NT2/D1 (cell line): ENCODE measurements around the gene GFRA4.

Experiments
- DNase-seq: peaks from one replicate; pipeline ENCODE4 v3.0.0-alpha.2; 2011; ENCODE audit warnings: low read depth, low spot score
- H3K27me3 ChIP-seq: 2 replicates; pipeline ENCODE4 v1.6.0; 2011; ENCODE audit warnings: mild to moderate bottlenecking; ENCODE audit not compliant: insufficient read length, insufficient read depth
- H3K36me3 ChIP-seq: 2 replicates; pipeline ENCODE4 v1.6.1; 2011; ENCODE audit warnings: mild to moderate bottlenecking, low read length, mixed read lengths; ENCODE audit not compliant: insufficient read depth, insufficient read length
- H3K4me1 ChIP-seq: 2 replicates; pipeline ENCODE4 v1.5.1; 2011; ENCODE audit not compliant: insufficient read depth, insufficient read length
- H3K4me3 ChIP-seq: 2 replicates; pipeline ENCODE4 v1.5.1; 2011; ENCODE audit warnings: low read depth; ENCODE audit not compliant: insufficient read length
- H3K9ac ChIP-seq: 2 replicates; pipeline ENCODE4 v1.6.0; 2011; ENCODE audit warnings: low read depth; ENCODE audit not compliant: insufficient read length
- H3K9me3 ChIP-seq: 2 replicates; pipeline ENCODE4 v1.5.1; 2011; ENCODE audit warnings: mild to moderate bottlenecking, low read length; ENCODE audit not compliant: insufficient read depth
- SUZ12 ChIP-seq: IDR thresholded peaks from 2 replicates; pipeline ENCODE4 v1.6.1; 2011; ENCODE audit not compliant: insufficient read length, insufficient read depth; ENCODE audit errors: extremely low read depth
- YY1 ChIP-seq: IDR thresholded peaks from 2 replicates; pipeline ENCODE4 v1.6.1; 2011; ENCODE audit not compliant: insufficient read length, insufficient read depth
- ZNF274 ChIP-seq: IDR thresholded peaks from 2 replicates; pipeline ENCODE4 v1.6.1; 2011; ENCODE audit warnings: mild to moderate bottlenecking, low read depth, low read length

Gene GFRA4

GRCh38 chr20:3611901-3612300 lies 51.3 kb downstream of the GFRA4 start:
- H3K36me3 ChIP-seq, result no peaks in the 10 kb centered on the region

More at GRCh38 chr20:3611901-3612300, 51.3 kb downstream of the GFRA4 start:
- DNase-seq, result no peak
- no peaks in the 10 kb centered on the region for H3K9me3 ChIP-seq
- H3K4me1 ChIP-seq, result no peaks in the 10 kb centered on the region
- TF ChIP-seq ZNF274, result no peak
- no peak for TF ChIP-seq SUZ12
- no peak for TF ChIP-seq YY1
- no peak overlapping the region for H3K4me3 ChIP-seq
- no peak overlapping the region for H3K9ac ChIP-seq
- no peaks in the 10 kb centered on the region for H3K27me3 ChIP-seq
